CD4-positive, alpha-beta T cell (primary cell): Measurements from ENCODE around the gene KLHL33. TPM values are rescaled to one million over a fixed set of nuclear protein-coding genes. Genes with fewer than 3 reads are reported as not detected.

Experiments used
- ATAC-seq: fragments of 200-7000 bp; cut with Tn5 transposase; one replicate; pipeline ENCODE4 v1.10.0; 2022; ENCODE audit warnings: mild to moderate bottlenecking; ENCODE audit not compliant: poor library complexity
- CTCF ChIA-PET: fragments of 350-600 bp; sonication (Branson Sonifier 250); formaldehyde crosslinking; loops from one replicate; lab custom pipeline; 2021; ENCODE audit warnings: antibody characterized with exemption, inconsistent platforms; lab: Charles Lee
- POLR2A ChIA-PET: fragments of 350-600 bp; sonication (Branson Sonifier 250); formaldehyde crosslinking; loops from one replicate; lab custom pipeline; 2021; ENCODE audit warnings: antibody characterized with exemption, inconsistent platforms; lab: Charles Lee
- DNase-seq, 14 experiments: peaks; one replicate each; pipeline ENCODE4 v3.0.0-alpha.2; 2013 to 2020; ENCODE audit warnings: mixed read lengths in 2 of 14
- H3K27ac ChIP-seq, 2 donors: one replicate each; pipeline versions ENCODE4 v1.5.1 to v1.7.0; 2013; ENCODE audit warnings: low read length in 2 of 2, low read depth in 1 of 2, mild to moderate bottlenecking in 1 of 2
- H3K27me3 ChIP-seq, 2 experiments: 1 replicate in 1 of 2; 2 replicates in 1 of 2; pipeline versions ENCODE4 v1.6.1 to v1.7.0; 2013; ENCODE audit warnings: low read length in 2 of 2, control low read depth in 1 of 2, mild to moderate bottlenecking in 1 of 2, moderate library complexity in 1 of 2; ENCODE audit not compliant: insufficient read depth in 2 of 2, control insufficient read depth in 1 of 2
- H3K36me3 ChIP-seq: one replicate; pipeline ENCODE4 v1.6.1; 2013; ENCODE audit warnings: low read length, control low read depth; ENCODE audit not compliant: insufficient read depth
- H3K4me1 ChIP-seq: one replicate; pipeline ENCODE4 v1.6.1; 2013; ENCODE audit warnings: low read length, control low read depth; ENCODE audit not compliant: insufficient read depth
- H3K4me3 ChIP-seq: one replicate; pipeline ENCODE4 v1.5.1; 2013; ENCODE audit warnings: mild to moderate bottlenecking, low read length, moderate library complexity
- H3K9me3 ChIP-seq, 2 experiments: 1 replicate in 1 of 2; 2 replicates in 1 of 2; pipeline versions ENCODE4 v1.6.1 to v1.7.0; 2013; ENCODE audit warnings: low read length in 2 of 2, mild to moderate bottlenecking in 2 of 2, control low read depth in 1 of 2, moderate library complexity in 1 of 2; ENCODE audit not compliant: control insufficient read depth in 1 of 2, insufficient read depth in 1 of 2
- H3K27ac Mint-ChIP-seq: one replicate; pipeline ENCODE4 v1.8.0; 2020; ENCODE audit warnings: mixed read lengths
- H3K27me3 Mint-ChIP-seq: one replicate; pipeline ENCODE4 v1.8.0; 2021; ENCODE audit warnings: mixed read lengths
- H3K36me3 Mint-ChIP-seq: one replicate; pipeline ENCODE4 v1.8.0; 2021; ENCODE audit warnings: low read depth, mixed read lengths
- H3K4me1 Mint-ChIP-seq: one replicate; pipeline ENCODE4 v1.8.0; 2021; ENCODE audit warnings: low read depth, mixed read lengths
- H3K4me3 Mint-ChIP-seq: one replicate; pipeline ENCODE4 v1.8.0; 2020; ENCODE audit warnings: mild to moderate bottlenecking, mixed read lengths
- H3K9me3 Mint-ChIP-seq: one replicate; pipeline ENCODE4 v1.8.0; 2020; ENCODE audit warnings: mixed read lengths
- CTCF ChIP-seq: fragments of 200-600 bp; IDR thresholded peaks from one replicate; pipeline ENCODE4 v1.8.0; 2022; ENCODE audit warnings: antibody characterized with exemption, mild to moderate bottlenecking
- intact Hi-C, 2 experiments: fragments of 100-400 bp; cut with DNase I in 1 of 2; cut with micrococcal nuclease in 1 of 2; formaldehyde crosslinking; loops; one replicate each; pipeline versions ENCODE4 v1.15.1 to v1.9.0; 2023 to 2025; cut with DNase I, micrococcal nuclease
- total RNA-seq, 174 experiments: library from RNA in 2 of 174; stranded (reverse) in 2 of 174; gene quantifications; one replicate each; pipeline ENCODE4 v1.2.3 and lab custom pipeline; 2021 to 2026

The KLHL33 gene
- total RNA-seq, 2 experiments from 2014 or later: 0.19 to 0.31 TPM

GRCh38 chr14:20417250-20418186 is 18.4 kb downstream of the KLHL33 start:
- H3K4me1 Mint-ChIP-seq: peaks cover 24% of the 10 kb centered on the region
- Histone ChIP-seq H3K36me3 (no peaks in the 10 kb centered on the region), H3K4me1 (peaks cover 14% of the 10 kb centered on the region), H3K27me3 (no peaks in the 10 kb centered on the region), H3K9me3 (no peaks in the 10 kb centered on the region), H3K27ac (no peak overlapping the region), H3K4me3 (no peak overlapping the region)
- no peaks in the 10 kb centered on the region for H3K9me3 Mint-ChIP-seq
- H3K27me3 Mint-ChIP-seq: no peaks in the 10 kb centered on the region
- peaks cover 3% of the 10 kb centered on the region for H3K36me3 Mint-ChIP-seq
- TF ChIP-seq CTCF: no peak
- H3K27ac Mint-ChIP-seq: no peak overlapping the region
- no peak for DNase-seq
- intact Hi-C loops: loop anchor here in 1 of 2 experiments (5.0 kb wide), 2 partner anchors 80 to 115 kb away; no protein-coding TSS in a partner anchor
- no peak for ATAC-seq
- ChIA-PET CTCF (no interaction called here), POLR2A (interaction anchor here (0.9 kb wide), 1 partner anchor 12 kb away, joined by 3 read pairs; no protein-coding TSS in a partner anchor)
- H3K4me3 Mint-ChIP-seq: no peak overlapping the region

- H3K9me3 ChIP-seq: no peaks in the 10 kb centered on the region
- Mint-ChIP-seq H3K27ac (peak overlapping the region; percentile 4), H3K4me3 (no peak overlapping the region), H3K4me1 (peaks cover 33% of the 10 kb centered on the region), H3K36me3 (peaks cover 3% of the 10 kb centered on the region), H3K9me3 (no peaks in the 10 kb centered on the region), H3K27me3 (no peaks in the 10 kb centered on the region)
- ChIA-PET POLR2A (interaction anchor here (1.0 to 3.9 kb wide), 8 partner anchors 13 to 194 kb away, joined by 3 to 28 read pairs (median 3); partner anchors contain the start of genes APEX1, OSGEP, PARP2 and PIP4P1), CTCF (interaction anchor here (0.7 to 2.2 kb wide), 15 partner anchors 14 to 274 kb away, joined by 3 to 14 read pairs (median 4); partner anchors contain the start of genes APEX1, OSGEP, PARP2 and PIP4P1)
- H3K4me3 ChIP-seq: no peak overlapping the region
- H3K4me1 ChIP-seq: peaks cover 14% of the 10 kb centered on the region
- intact Hi-C loops: loop anchor here in 1 of 2 experiments (5.0 kb wide), 2 partner anchors 79 to 116 kb away; no protein-coding TSS in a partner anchor
- no peaks in the 10 kb centered on the region for H3K27me3 ChIP-seq
- ATAC-seq: no peak
- TF ChIP-seq CTCF: no peak
- no peak for DNase-seq
- no peak overlapping the region for H3K27ac ChIP-seq
- no peaks in the 10 kb centered on the region for H3K36me3 ChIP-seq
These were observed 19.7 kb downstream of the KLHL33 start for GRCh38 chr14:20416223-20416622.

GRCh38 chr14:20415782-20416206 is 20.2 kb downstream of the KLHL33 start:
- Histone ChIP-seq H3K4me3 (no peak overlapping the region), H3K4me1 (peaks cover 17% of the 10 kb centered on the region), H3K27ac (no peak overlapping the region), H3K36me3 (no peaks in the 10 kb centered on the region), H3K27me3 (no peaks in the 10 kb centered on the region), H3K9me3 (no peaks in the 10 kb centered on the region)
- CTCF ChIA-PET: interaction anchor here (0.7 to 2.2 kb wide), 16 partner anchors 9 to 275 kb away, joined by 3 to 14 read pairs (median 4); partner anchors contain the start of genes APEX1, OSGEP, PARP2 and PIP4P1
- H3K27me3 Mint-ChIP-seq: no peaks in the 10 kb centered on the region
- ATAC-seq (peak; percentile 39), DNase-seq (peak in 5 of 14 experiments; percentile 26 to 76 (median 65))
- H3K36me3 Mint-ChIP-seq: peaks cover 3% of the 10 kb centered on the region
- peak overlapping the region; percentile 50 for H3K4me3 Mint-ChIP-seq
- H3K27ac Mint-ChIP-seq: peak overlapping the region; percentile 4
- peaks cover 37% of the 10 kb centered on the region for H3K4me1 Mint-ChIP-seq
- POLR2A ChIA-PET: interaction anchor here (1.0 to 3.9 kb wide), 10 partner anchors 14 to 198 kb away, joined by 3 to 28 read pairs (median 4); partner anchors contain the start of genes APEX1, OSGEP, PARP2 and PIP4P1
- TF ChIP-seq CTCF: peak; percentile 88
- intact Hi-C loops: loop anchor here (1.0 to 5.0 kb wide), 4 partner anchors 78 to 194 kb away; no protein-coding TSS in a partner anchor
- H3K9me3 Mint-ChIP-seq: no peaks in the 10 kb centered on the region
